Activated CD4-positive, alpha-beta T cell treated with anti-CD3 and anti-CD28 coated beads, Interleukin-10, Interleukin-2, amounts not matched to agents 100 ng/mL and 50 ng/mL, durations not matched to agents 16 hours and 8 hours (primary cell): ENCODE results near the gene SNAPC3.
"Not testable (repeated sequence)": the region's sequence is repeated elsewhere in the genome, so short reads cannot be mapped to it uniquely, and the experiment has no call there.

Experiments
- DNase-seq: peaks from one replicate; pipeline ENCODE4 v3.0.0-alpha.2; 2020

Gene SNAPC3

GRCh38 chr9:15422372-15423230 is at the start of gene SNAPC3:
Gene SNAPC3, plus strand, starts transcription at chr9:15422876. Its CDS starts 4 bp downstream, at chr9:15422880.
- peak; percentile 97 for DNase-seq

- DNase-seq: no peak
These were observed 48.8 kb upstream of the SNAPC3 start for GRCh38 chr9:15373881-15374280.

DNA sequence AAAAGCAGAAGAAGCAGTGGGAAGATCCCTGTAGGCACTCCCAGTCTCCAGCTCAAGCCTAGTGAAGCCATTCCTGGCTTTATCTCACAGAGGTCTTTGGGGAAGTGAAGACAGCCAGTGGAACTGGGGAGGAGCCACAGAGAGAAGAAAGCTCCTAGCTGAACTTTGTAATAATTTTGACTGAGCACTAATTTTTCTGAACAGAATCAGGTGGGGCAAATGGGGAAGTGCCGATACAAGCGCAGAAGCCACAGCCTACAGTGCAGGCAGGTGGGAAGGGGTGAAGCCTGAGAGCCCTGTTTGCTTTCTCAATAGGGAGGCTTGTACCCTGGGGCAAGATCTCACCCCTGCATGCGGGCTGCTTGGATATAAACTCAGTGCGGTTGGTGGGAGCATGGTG is 48.4 kb upstream of the SNAPC3 start:
- DNase-seq: no peak

DNA sequence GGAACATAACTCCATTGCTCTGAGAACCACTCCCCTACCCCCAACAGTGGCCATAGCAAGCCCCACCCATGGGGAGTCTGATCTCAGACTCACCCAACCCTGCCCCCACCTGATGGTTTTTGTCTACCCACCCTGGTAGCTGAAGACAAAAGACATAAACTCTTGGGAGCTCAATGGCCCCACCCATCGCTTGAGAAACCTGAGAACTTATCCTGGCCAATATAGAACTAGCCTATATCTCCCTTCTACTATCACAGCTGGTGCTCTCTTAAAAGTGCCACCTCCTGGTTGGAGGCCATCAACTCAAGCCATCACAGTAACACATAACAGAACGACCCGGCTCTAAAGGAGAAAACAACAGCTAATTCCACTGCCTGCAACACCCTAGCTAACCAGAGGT is 47.9 kb upstream of the SNAPC3 start:
- no peak for DNase-seq

GRCh38 chr9:15377625-15378540 is 44.8 kb upstream of the SNAPC3 start:
- DNase-seq: no peak

DNA sequence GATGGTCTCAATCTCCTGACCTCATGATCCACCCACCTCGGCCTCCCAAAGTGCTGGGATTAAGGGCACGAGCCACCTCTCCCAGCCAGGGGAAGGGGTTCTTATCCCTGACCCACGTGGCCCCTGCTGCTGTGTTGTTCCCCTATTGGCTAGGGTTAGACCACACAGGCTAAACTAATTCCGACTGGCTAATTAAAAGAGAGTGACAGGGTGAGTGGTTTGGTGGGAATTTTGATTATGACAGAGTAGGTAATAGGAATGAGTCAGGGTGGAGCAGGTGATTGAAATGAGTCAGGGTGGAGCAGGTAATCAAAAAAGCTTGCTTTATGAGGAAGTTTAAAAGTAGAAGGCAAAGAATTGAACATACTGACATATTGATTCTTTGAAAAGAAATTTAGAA is 43.4 kb upstream of the SNAPC3 start:
- DNase-seq: not testable (repeated sequence)

DNA sequence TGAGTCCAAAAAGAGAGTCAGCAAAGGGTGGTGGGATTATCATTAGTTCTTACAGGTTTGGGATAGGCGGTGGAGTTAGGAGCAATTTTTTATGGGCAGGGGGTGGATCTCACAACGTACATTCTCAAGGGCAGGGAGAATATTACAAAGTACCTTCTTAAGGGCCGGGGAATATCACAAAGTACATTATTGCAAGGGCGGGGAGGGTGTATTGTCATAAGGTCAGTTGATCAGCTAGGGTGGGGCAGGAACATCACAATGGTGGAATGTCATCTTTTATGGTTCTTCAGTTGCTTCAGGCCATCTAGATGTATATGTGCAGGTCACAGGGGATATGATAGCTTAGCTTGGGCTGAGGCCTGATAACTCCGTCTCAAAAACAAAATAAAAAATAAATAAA is 42.8 kb upstream of the SNAPC3 start:
- not testable (repeated sequence) for DNase-seq

DNA sequence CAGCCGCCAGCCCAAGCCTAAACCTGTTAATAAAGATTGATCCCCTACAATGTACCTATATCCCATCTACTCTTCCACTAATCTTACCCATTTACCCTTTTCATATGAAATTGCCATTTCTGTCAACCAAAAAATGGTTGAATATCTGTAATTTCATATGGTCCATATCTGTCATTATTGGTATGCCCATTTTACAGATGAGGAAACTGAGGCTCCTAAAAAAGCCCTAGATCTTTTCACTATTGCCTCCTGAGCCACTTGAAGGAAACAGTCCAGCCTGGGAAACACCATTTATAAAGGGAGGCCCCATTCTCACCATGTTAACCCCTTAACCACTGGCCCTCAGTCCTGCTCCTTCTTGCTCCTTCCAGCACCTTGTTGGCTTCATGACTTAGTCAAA is 41.2 kb upstream of the SNAPC3 start:
- DNase-seq: no peak

DNA sequence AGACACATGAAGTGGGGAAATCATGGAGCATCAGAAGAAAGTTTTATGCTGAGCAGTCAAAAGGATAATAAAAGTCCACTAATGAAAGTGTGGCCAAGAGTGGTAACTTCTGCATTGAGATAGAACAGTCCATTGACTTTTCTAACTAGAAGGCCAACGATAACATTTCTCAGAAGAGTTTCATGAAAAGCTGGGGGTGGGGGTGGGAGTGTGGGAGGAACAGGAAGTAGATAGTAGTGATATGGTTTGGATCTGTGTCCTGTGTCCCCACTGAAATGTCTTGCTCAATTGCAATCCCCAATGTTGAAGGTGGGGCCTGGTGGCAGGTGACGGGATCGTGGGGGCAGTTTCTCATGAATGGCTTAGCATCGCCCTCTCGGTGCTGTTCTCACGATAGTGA is 36.2 kb upstream of the SNAPC3 start:
- no peak for DNase-seq

DNA sequence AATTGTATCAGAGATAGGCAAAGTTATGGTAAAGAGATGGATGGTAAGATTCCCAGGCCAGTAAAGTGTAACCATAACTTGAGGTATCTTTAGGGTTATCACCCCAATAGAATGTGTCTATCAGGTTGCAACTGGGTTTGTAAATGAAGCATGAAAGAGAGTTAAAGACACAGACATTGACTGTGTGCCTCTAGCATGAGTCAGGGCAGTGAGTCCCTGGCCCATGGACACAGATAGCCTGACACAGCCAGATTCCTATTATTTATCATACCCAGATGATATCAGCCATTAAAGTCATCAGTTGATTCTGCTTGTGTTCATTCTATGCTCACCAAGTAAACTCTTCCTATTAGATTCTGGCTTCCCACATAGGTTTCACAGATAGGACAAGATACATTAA is 33.5 kb upstream of the SNAPC3 start:
- DNase-seq: no peak

GRCh38 chr9:15389631-15390030 is 33.0 kb upstream of the SNAPC3 start:
- no peak for DNase-seq

DNA sequence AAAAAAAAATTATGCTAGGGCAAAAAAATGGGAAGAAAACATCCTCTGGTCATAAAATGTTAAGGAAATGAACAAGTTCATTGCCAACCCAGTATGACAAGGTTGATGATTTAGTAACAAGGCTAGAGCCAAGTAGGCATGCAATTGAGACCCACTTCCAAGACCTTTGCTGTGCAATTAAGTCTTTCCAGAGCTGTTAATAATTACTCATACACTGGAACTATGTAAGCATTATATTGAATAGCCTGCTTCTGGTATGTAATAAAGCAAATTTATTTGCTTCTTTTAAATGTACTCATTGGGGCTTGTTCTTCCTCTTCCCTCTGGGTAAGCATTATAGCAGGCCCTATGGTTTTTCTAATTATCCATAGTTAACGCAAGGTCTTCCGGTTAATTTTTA is 32.5 kb upstream of the SNAPC3 start:
- DNase-seq: no peak

DNA sequence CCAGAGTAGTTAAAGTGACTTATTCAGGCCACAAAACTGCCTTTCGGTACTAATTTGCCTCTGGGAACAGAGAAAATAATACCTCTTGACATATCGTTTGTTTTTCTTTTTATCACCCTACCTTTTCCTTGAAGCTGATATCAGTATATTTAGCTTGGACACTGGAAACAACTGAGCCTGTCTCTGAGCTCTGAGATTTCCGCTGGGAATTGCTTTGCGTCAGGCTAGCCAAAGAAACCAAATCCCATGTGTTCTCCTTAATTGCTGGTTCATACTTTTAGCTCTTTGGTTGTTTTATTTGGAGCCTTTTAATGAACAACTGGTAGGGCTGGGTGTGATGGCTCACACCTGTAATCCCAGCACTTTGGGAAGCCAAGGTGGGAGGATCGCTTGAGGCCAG is 30.3 kb upstream of the SNAPC3 start:
- DNase-seq: no peak

GRCh38 chr9:15400281-15400941 is 22.3 kb upstream of the SNAPC3 start:
- DNase-seq: no peak

DNA sequence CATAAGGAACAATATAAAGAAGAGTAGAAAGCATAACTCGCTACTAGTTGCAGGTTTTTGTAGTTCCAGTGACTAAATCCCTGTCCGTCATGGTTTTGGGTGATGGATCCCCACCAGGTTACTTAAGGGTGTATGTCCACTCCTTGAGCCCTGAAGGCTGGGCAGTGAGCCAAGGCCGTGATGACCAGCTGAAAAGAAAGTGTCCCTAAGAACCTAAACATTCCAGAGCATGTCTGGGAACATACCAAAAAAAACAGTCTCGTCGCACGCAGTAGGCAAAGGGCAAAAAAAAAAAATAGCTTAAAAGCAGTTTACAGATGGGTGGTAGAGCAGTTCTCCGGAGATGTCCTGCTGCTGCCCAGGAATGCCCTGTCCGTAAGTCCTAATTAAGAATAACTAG is 21.4 kb upstream of the SNAPC3 start:
- DNase-seq: no peak

- peak; percentile 23 for DNase-seq
These were observed 19.5 kb upstream of the SNAPC3 start for GRCh38 chr9:15403155-15403554.

- no peak for DNase-seq
These were observed 18.5 kb upstream of the SNAPC3 start for GRCh38 chr9:15404171-15404570.

GRCh38 chr9:15416880-15417279 is 5.8 kb upstream of the SNAPC3 start:
- peak; percentile 41 for DNase-seq

DNA sequence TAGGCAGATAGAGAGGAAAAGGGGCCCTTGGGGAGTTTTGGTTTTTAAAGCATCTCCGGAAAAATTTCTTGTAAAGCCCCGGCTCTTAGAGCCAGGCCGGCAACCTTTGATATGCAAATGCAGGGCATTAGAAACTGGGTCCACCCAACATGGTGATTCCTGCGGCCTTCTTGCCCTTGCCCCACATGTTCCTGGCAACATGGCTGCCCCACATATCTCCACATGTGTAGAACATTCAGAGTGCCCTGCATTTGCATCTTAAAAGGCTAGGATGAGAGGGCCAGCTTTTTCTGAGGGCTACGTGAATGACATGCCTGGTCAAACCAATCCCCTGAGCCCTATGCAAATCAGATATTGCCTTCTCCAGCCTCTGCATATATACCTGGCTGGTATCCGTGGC is 5.0 kb upstream of the SNAPC3 start:
- no peak for DNase-seq

DNA sequence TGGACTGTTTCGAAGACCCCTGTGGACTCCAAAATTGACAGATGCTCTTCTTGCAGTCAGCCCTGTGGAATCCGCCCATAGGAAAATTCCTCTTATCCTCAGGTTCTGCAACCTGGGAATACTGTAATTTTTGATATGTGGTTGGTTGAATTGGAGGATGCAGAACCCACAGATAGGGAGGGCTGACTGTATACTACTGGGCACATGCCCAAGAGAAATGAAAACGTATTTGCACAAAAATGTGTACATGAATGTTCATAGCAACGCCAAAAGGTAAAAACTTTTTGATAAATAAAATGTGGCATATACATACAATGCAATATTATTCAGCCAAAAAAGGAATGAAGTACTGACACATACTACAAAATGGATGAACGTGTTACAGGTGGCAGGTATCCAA is 1.9 kb upstream of the SNAPC3 start:
- DNase-seq: no peak

GRCh38 chr9:15421532-15421931 is 1.1 kb upstream of the SNAPC3 start:
- no peak for DNase-seq

- DNase-seq: no peak
These were observed 695 bp upstream of the SNAPC3 start for GRCh38 chr9:15421990-15422371.

DNA sequence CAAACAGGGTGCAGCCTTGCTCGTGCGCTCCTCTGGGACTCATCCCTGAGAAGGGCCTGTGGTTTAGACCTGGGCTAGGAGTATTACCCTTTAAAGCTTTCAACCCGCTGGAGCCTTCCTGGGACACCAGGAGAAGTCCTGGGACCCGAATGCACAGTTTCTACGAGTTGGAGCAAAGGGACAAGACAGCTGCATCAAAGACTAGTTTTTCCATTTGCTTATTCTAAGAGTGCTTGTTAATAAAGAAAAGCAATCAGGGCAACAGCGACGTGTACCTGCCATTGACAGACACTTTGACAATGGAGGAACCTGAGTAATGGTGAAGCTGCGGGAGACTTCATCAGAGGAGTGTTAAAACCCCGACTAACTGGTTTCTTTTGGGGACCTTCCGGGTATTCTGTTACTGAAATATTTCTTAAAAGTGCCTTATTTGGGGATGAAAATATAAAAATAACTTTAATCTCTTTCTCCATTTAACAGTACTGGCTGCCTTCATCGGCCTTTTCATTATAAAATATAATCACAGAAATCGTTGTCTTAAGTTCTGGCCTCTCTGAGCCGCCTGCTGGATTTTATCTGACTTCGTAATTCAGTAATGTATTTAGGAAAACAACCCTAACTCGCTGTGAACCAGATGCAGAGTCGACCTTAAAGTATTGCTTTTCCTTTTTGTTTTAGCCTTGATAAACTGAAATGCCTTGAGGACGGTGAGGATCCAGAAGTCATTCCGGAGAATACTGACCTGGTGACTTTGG is 732 bp downstream of the SNAPC3 start:
- DNase-seq: peak; percentile 30
